Suprapubic skin (tissue), 3 donors: ENCODE results near the gene MALT1.

Source experiments
- CTCF ChIP-seq, 2 donors: fragments of 200-600 bp in 1 of 2; fragments of 450-650 bp in 1 of 2; sonication (generic) in 1 of 2; IDR thresholded peaks; one replicate each; pipeline ENCODE4 v1.5.1; 2016 to 2019; ENCODE audit warnings: antibody characterized with exemption in 2 of 2, mild to moderate bottlenecking in 1 of 2, moderate library complexity in 1 of 2
- EP300 ChIP-seq: sonication (generic); formaldehyde crosslinking; IDR thresholded peaks from one replicate; pipeline ENCODE4 v1.6.1; 2017; ENCODE audit warnings: antibody characterized with exemption
- POLR2A ChIP-seq, 2 donors: fragments of 450-650 bp; IDR thresholded peaks; one replicate each; pipeline ENCODE4 v1.6.1; 2017; ENCODE audit warnings: antibody characterized with exemption in 2 of 2, mild to moderate bottlenecking in 2 of 2, moderate library complexity in 2 of 2

DNA sequence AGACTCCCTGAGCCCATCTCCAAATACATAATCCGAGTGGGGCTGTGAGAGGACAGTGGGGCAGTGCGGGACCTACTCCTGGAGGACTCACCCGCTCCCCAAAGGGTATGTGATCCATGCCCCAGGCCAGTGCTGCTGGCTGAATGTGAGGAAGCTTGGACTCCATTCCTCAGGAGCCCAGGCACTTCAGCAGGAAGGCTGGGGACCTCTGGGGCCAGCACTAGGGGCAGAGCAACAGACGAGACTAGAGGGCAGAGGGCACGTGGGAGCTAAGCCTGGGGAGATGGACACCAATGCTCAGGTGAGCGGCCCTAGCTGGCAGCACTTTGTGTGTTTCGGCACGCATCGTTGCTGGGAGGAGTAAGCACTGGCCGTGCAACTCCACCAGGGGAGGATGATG, 84.9 kb downstream of the MALT1 start:
- TF ChIP-seq CTCF (IDR thresholded peaks at IDR 0.05) (no peak), POLR2A (IDR thresholded peaks at IDR 0.05) (no peak), EP300 (no peak)
